GM12878 (cell line): ENCODE measurements around the gene NRG3. TPM values are rescaled to one million over a fixed set of nuclear protein-coding genes. Genes with fewer than 3 reads are reported as not detected.

Source experiments
- ATAC-seq: fragments of 200-7000 bp; cut with Tn5 transposase; 3 replicates; pipeline ENCODE4 v1.9.1; 2020; ENCODE audit warnings: mild to moderate bottlenecking, moderate library complexity
- BruUV-seq: library from RNA; stranded (reverse); fragments of 400-500 nt; replicated peaks from 2 replicates; lab custom pipeline; 2021; lab: Mats Ljungman, UMichigan
- CTCF ChIA-PET: fragments of 300-600 bp; sonication (Branson Sonifier 250); formaldehyde crosslinking; extraction: SDS; loops from one replicate; lab custom pipeline; 2021; ENCODE audit warnings: inconsistent platforms; lab: Yijun Ruan, JAX
- POLR2A ChIA-PET: fragments of 350-600 bp; formaldehyde crosslinking; extraction: SDS; loops from one replicate; lab custom pipeline; 2021; ENCODE audit warnings: inconsistent platforms; lab: Charles Lee
- RAD21 ChIA-PET: fragments of 300-600 bp; sonication (Branson Sonifier 250); formaldehyde crosslinking; loops from one replicate; lab custom pipeline; 2023; ENCODE audit warnings: antibody characterized with exemption; ENCODE audit not compliant: unreplicated experiment; lab: Charles Lee
- SMC1A ChIA-PET: fragments of 300-600 bp; sonication (Branson Sonifier 250); formaldehyde crosslinking; loops from one replicate; lab custom pipeline; 2023; ENCODE audit not compliant: unreplicated experiment, uncharacterized antibody; lab: Charles Lee
- DNase-seq: peaks from one replicate; pipeline ENCODE4 v3.0.0-alpha.2; 2011; ENCODE audit warnings: low read depth, low spot score
- FAIRE-seq: peaks from 3 replicates; lab custom pipeline; 2011; peaks lifted over from hg19 to GRCh38; lab: Jason Lieb, UNC
- H2AFZ ChIP-seq: 2 replicates; pipeline ENCODE4 v1.6.0; 2011; ENCODE audit warnings: low read depth, low read length, control low read depth; ENCODE audit not compliant: control insufficient read depth
- H3K27ac ChIP-seq: 2 replicates; pipeline ENCODE4 v1.5.1; 2011; ENCODE audit warnings: control low read depth; ENCODE audit not compliant: control insufficient read depth, insufficient read depth
- H3K27me3 ChIP-seq, 2 experiments: replicated peaks in 1 of 2; 2 replicates each; pipeline versions ENCODE4 v1.6.0 to v1.6.1; 2011; ENCODE audit warnings: low read length in 1 of 2; ENCODE audit not compliant: control insufficient read depth in 2 of 2, insufficient read depth in 2 of 2
- H3K36me3 ChIP-seq, 2 experiments: 2 replicates each; pipeline ENCODE4 v1.5.1; 2011; ENCODE audit warnings: low read length in 1 of 2; ENCODE audit not compliant: control insufficient read depth in 2 of 2, insufficient read depth in 2 of 2
- H3K4me1 ChIP-seq: 2 replicates; pipeline ENCODE4 v1.6.1; 2011; ENCODE audit warnings: mild to moderate bottlenecking, low read length, moderate library complexity, mixed read lengths; ENCODE audit not compliant: control insufficient read depth, insufficient read depth
- H3K4me2 ChIP-seq: 2 replicates; pipeline ENCODE4 v1.6.0; 2011; ENCODE audit warnings: control low read depth; ENCODE audit not compliant: control insufficient read depth, insufficient read depth
- H3K4me3 ChIP-seq: fragments of 200-600 bp; sonication (generic); 2 replicates; pipeline ENCODE4 v1.5.1; 2016
- H3K79me2 ChIP-seq: 2 replicates; pipeline ENCODE4 v1.6.0; 2011; ENCODE audit warnings: low read length; ENCODE audit not compliant: control insufficient read depth, insufficient read depth
- H3K9ac ChIP-seq: 2 replicates; pipeline ENCODE4 v1.8.0; 2011; ENCODE audit warnings: low read length, control low read depth, mixed read lengths; ENCODE audit not compliant: control insufficient read depth, insufficient read depth
- H3K9me3 ChIP-seq: replicated peaks from 3 replicates; pipeline ENCODE4 v1.5.1; 2011; ENCODE audit warnings: mild to moderate bottlenecking, low read length; ENCODE audit not compliant: control insufficient read depth, insufficient read depth
- H4K20me1 ChIP-seq: 2 replicates; pipeline ENCODE4 v1.6.0; 2011; ENCODE audit not compliant: control insufficient read depth, insufficient read depth
- BHLHE40 ChIP-seq, 2 experiments: fragments of 450-650 bp in 1 of 2; IDR thresholded peaks; 2 replicates each; pipeline ENCODE4 v1.6.1; 2011 to 2017; ENCODE audit warnings: low read depth in 2 of 2, borderline replicate concordance in 1 of 2, improper control_type of control experiment in 1 of 2, low read length in 1 of 2, mild to moderate bottlenecking in 1 of 2
- CHD2 ChIP-seq: IDR thresholded peaks from 2 replicates; pipeline ENCODE4 v1.6.1; 2011; ENCODE audit warnings: low read depth, low read length, improper control_type of control experiment, borderline replicate concordance
- CREB1 ChIP-seq: IDR thresholded peaks from 2 replicates; pipeline ENCODE4 v1.6.1; 2012; ENCODE audit warnings: low read depth, mild to moderate bottlenecking, inconsistent platforms
- DPF2 ChIP-seq: fragments of 450-650 bp; IDR thresholded peaks from 2 replicates; pipeline ENCODE4 v1.6.1; 2017; ENCODE audit warnings: mild to moderate bottlenecking
- EGR1 ChIP-seq, 2 experiments: IDR thresholded peaks; 1 replicate in 1 of 2; 2 replicates in 1 of 2; pipeline ENCODE4 v1.6.1; 2011 to 2012; ENCODE audit warnings: low read depth in 2 of 2, low read length in 2 of 2, borderline replicate concordance in 1 of 2, mild to moderate bottlenecking in 1 of 2, moderate library complexity in 1 of 2
- LARP7 ChIP-seq: fragments of 450-650 bp; IDR thresholded peaks from 2 replicates; pipeline ENCODE4 v1.6.1; 2017; ENCODE audit warnings: mild to moderate bottlenecking
- RB1 ChIP-seq: fragments of 450-650 bp; formaldehyde crosslinking; IDR thresholded peaks from 2 replicates; pipeline ENCODE4 v1.6.1; 2017; ENCODE audit warnings: mild to moderate bottlenecking, borderline replicate concordance
- RELB ChIP-seq: fragments of 450-650 bp; IDR thresholded peaks from 2 replicates; pipeline ENCODE4 v1.6.1; 2017; ENCODE audit warnings: low read depth, mild to moderate bottlenecking, moderate library complexity
- SIN3A ChIP-seq: IDR thresholded peaks from 2 replicates; pipeline ENCODE4 v1.6.1; 2012; ENCODE audit warnings: low read depth, low read length, improper control_type of control experiment
- SMC3 ChIP-seq: IDR thresholded peaks from 2 replicates; pipeline ENCODE4 v1.6.1; 2011; ENCODE audit warnings: low read length, improper control_type of control experiment, borderline replicate concordance
- ZNF687 ChIP-seq: fragments of 450-650 bp; IDR thresholded peaks from 2 replicates; pipeline ENCODE4 v1.6.1; 2017; ENCODE audit warnings: mild to moderate bottlenecking, moderate library complexity
- WGBS: methylation state at CpG from one replicate; pipeline ENCODE4 v1.1.6; 2016; ENCODE audit warnings: low lambda C conversion rate; ENCODE audit not compliant: insufficient replicate concordance, insufficient coverage; ENCODE audit errors: missing lambda C conversion rate; 5-methylcytosine and 5-hydroxymethylcytosine counted together
- in situ Hi-C: fragments of 300-500 bp; cut with MboI; formaldehyde crosslinking; loops from 9 replicates; pipeline ENCODE4 v1.14.3; 2018; ENCODE audit warnings: mixed read lengths
- intact Hi-C: fragments of 100-400 bp; cut with micrococcal nuclease; formaldehyde crosslinking; loops from one replicate; pipeline ENCODE4 v1.14.2; 2022; ENCODE audit not compliant: unreplicated experiment
- polyA plus RNA-seq, 11 experiments: library from polyadenylated mRNA; depleted of rRNA in 4 of 11; unstranded in 6 of 11; stranded (reverse) in 5 of 11; fragments of >200 nt; fragmentation: Nextera tagmentation in 4 of 11; fragmentation: Illumina TruSeq in 1 of 11; extraction: Ambion mirVana in 4 of 11; extraction: Trizol in 1 of 11; gene quantifications; 1 replicate in 1 of 11; 2 replicates in 10 of 11; pipeline versions ENCODE4 v1.2.1 to v1.2.3, GENCODE V29; 2011 to 2016; ENCODE audit warnings: inconsistent platforms in 2 of 11, missing spikeins in 2 of 11, low read depth in 1 of 11
- total RNA-seq, 4 experiments: library from RNA; depleted of rRNA in 3 of 4; stranded (reverse); fragments of >200 nt in 3 of 4; fragmentation: Illumina TruSeq in 1 of 4; extraction: Trizol in 1 of 4; gene quantifications; 2 replicates each; pipeline versions ENCODE4 v1.2.1 to v1.2.3, GENCODE V29; 2013 to 2021

Gene NRG3
- total and polyA plus RNA-seq, 10 of the 15 experiments (the other 5 are each of a cell fraction or from before 2014, with no cell fraction given): 0.03 to 0.41 (median 0.17) TPM; not detected in 3

GRCh38 chr10:82020999-82021398 is 146.0 kb downstream of the NRG3 start:
- H3K9me3 ChIP-seq: no peaks in the 10 kb centered on the region
- no peaks in the 10 kb centered on the region for H4K20me1 ChIP-seq
- H3K4me3 ChIP-seq: no peak overlapping the region
- FAIRE-seq: no peak
- intact Hi-C loops: no loop called here
- H3K79me2 ChIP-seq: no peaks in the 10 kb centered on the region
- no peaks in the 10 kb centered on the region for H3K36me3 ChIP-seq
- no peak for TF ChIP-seq DPF2
- no peak for TF ChIP-seq CREB1
- TF ChIP-seq, all 136 proteins: peak for 0
- no TSS peak for BruUV-seq
- no peak for ATAC-seq
- SMC1A ChIA-PET: no interaction called here
- 18% methylated on average over 4 of the region's 4 CpGs for WGBS
- DNase-seq: no peak
- RAD21 ChIA-PET: no interaction called here
- H3K27me3 ChIP-seq: no peaks in the 10 kb centered on the region
- no peak overlapping the region for H3K4me2 ChIP-seq
- CTCF ChIA-PET: no interaction called here
- in situ Hi-C loops: no loop called here
- POLR2A ChIA-PET: no interaction called here
- no peak overlapping the region for H3K9ac ChIP-seq
- H2AFZ ChIP-seq: no peak overlapping the region
- H3K27ac ChIP-seq: no peak overlapping the region
- H3K4me1 ChIP-seq: no peaks in the 10 kb centered on the region

GRCh38 chr10:82027711-82028110 is 152.7 kb downstream of the NRG3 start:
- ATAC-seq (no peak), FAIRE-seq (no peak), DNase-seq (no peak)
- no peaks in the 10 kb centered on the region for H3K27me3 ChIP-seq
- no peak overlapping the region for H2AFZ ChIP-seq
- H3K36me3 ChIP-seq: no peaks in the 10 kb centered on the region
- in situ Hi-C loops (no loop called here), intact Hi-C loops (no loop called here)
- H3K4me3 ChIP-seq: no peak overlapping the region
- BruUV-seq: no TSS peak
- TF ChIP-seq LARP7: no peak
- TF ChIP-seq RB1: no peak
- TF ChIP-seq ZNF687: no peak
- no peak for TF ChIP-seq SMC3
- TF ChIP-seq RELB: no peak
- no peak for TF ChIP-seq CHD2
- no peak for TF ChIP-seq SIN3A
- TF ChIP-seq EGR1 (IDR thresholded peaks at IDR 0.05; ENCODE audit: borderline replicate concordance in 1 of 2, low read depth in 2 of 2, low read length in 2 of 2): no peak
- no peak for TF ChIP-seq BHLHE40 (IDR thresholded peaks at IDR 0.05; ENCODE audit: borderline replicate concordance in 1 of 2, low read depth in 2 of 2, low read length in 1 of 2)
- ChIA-PET SMC1A (no interaction called here), CTCF (no interaction called here), RAD21 (no interaction called here), POLR2A (no interaction called here)
- H3K79me2 ChIP-seq: no peaks in the 10 kb centered on the region
- H4K20me1 ChIP-seq: no peaks in the 10 kb centered on the region
- H3K4me2 ChIP-seq: no peak overlapping the region
- 0% methylated on average over 1 of the region's 1 CpG for WGBS
- no peak overlapping the region for H3K27ac ChIP-seq
- no peaks in the 10 kb centered on the region for H3K4me1 ChIP-seq
- H3K9me3 ChIP-seq: no peaks in the 10 kb centered on the region
- H3K9ac ChIP-seq: no peak overlapping the region
